Tibial nerve (tissue), 4 donors: Measurements from ENCODE around the gene SPANXN3.

Source experiments
- CTCF ChIP-seq, 5 experiments: fragments of 200-600 bp in 3 of 5; fragments of 450-650 bp in 2 of 5; sonication (generic) in 3 of 5; IDR thresholded peaks; one replicate each; pipeline ENCODE4 v1.5.1; 2016 to 2019; ENCODE audit warnings: antibody characterized with exemption in 5 of 5, mild to moderate bottlenecking in 3 of 5, moderate library complexity in 2 of 5
- EP300 ChIP-seq, 2 donors: sonication (generic); formaldehyde crosslinking; IDR thresholded peaks; one replicate each; pipeline ENCODE4 v1.6.1; 2017; ENCODE audit warnings: antibody characterized with exemption in 2 of 2, mild to moderate bottlenecking in 1 of 2

- TF ChIP-seq CTCF (IDR thresholded peaks at IDR 0.05) (no peak), EP300 (IDR thresholded peaks at IDR 0.05) (no peak)
Measured at GRCh38 chrX:143536176-143536575, 18.9 kb upstream of the SPANXN3 start.
